Panc1 (cell line): ENCODE results near the gene NR2C1. TPM values are rescaled to one million over a fixed set of nuclear protein-coding genes. Genes with fewer than 3 reads are reported as not detected.

Experiments used
- ATAC-seq: fragments of 200-7000 bp; cut with Tn5 transposase; 2 replicates; pipeline ENCODE4 v1.9.1; 2020; ENCODE audit warnings: mild to moderate bottlenecking, moderate library complexity
- BruUV-seq: library from RNA; stranded (reverse); fragments of 400-500 nt; replicated peaks from 2 replicates; lab custom pipeline; 2021; lab: Mats Ljungman, UMichigan
- CTCF ChIA-PET: fragments of 300-600 bp; sonication (Branson Sonifier 250); formaldehyde crosslinking; loops from one replicate; lab custom pipeline; 2022; ENCODE audit warnings: antibody characterized with exemption; lab: Charles Lee
- POLR2A ChIA-PET: fragments of 300-600 bp; sonication (Branson Sonifier 250); formaldehyde crosslinking; loops from one replicate; lab custom pipeline; 2022; ENCODE audit warnings: antibody characterized with exemption; lab: Charles Lee
- DNase-seq: peaks from one replicate; pipeline ENCODE4 v3.0.0-alpha.2; 2010; ENCODE audit warnings: low read depth, low spot score
- H3K27ac ChIP-seq: 2 replicates; pipeline ENCODE4 v1.5.1; 2011; ENCODE audit warnings: mild to moderate bottlenecking, low read length, inconsistent platforms
- H3K27me3 ChIP-seq: fragments of 200-500 bp; sonication (Bioruptor generic); 2 replicates; pipeline ENCODE4 v1.6.0; 2014; ENCODE audit warnings: low read length, inconsistent platforms; ENCODE audit not compliant: control insufficient read depth, insufficient read depth
- H3K36me3 ChIP-seq: fragments of 200-500 bp; sonication (Bioruptor generic); 2 replicates; pipeline ENCODE4 v1.5.1; 2014; ENCODE audit warnings: inconsistent platforms, mild to moderate bottlenecking, low read length, moderate library complexity; ENCODE audit not compliant: control insufficient read depth, insufficient read depth
- H3K4me1 ChIP-seq: 2 replicates; pipeline ENCODE4 v1.5.1; 2011; ENCODE audit warnings: inconsistent platforms, mild to moderate bottlenecking, low read length, moderate library complexity; ENCODE audit not compliant: control insufficient read depth, insufficient read depth
- H3K4me3 ChIP-seq, 2 experiments: 2 replicates each; pipeline ENCODE4 v1.5.1; 2011 to 2012; ENCODE audit warnings: low read depth in 2 of 2, low read length in 2 of 2, mild to moderate bottlenecking in 2 of 2, inconsistent platforms in 1 of 2, moderate library complexity in 1 of 2
- H3K9me3 ChIP-seq: fragments of 200-500 bp; sonication (Bioruptor generic); 2 replicates; pipeline ENCODE4 v1.5.1; 2014; ENCODE audit warnings: low read depth, mild to moderate bottlenecking, inconsistent platforms, low read length, moderate library complexity; ENCODE audit not compliant: control insufficient read depth, insufficient read depth
- POLR2AphosphoS5 ChIP-seq: IDR thresholded peaks from 2 replicates; pipeline ENCODE4 v1.6.1; 2012; ENCODE audit warnings: mild to moderate bottlenecking, low read depth, low read length, moderate library complexity
- REST ChIP-seq, 2 experiments: IDR thresholded peaks; 2 replicates each; pipeline ENCODE4 v1.6.1; 2011 to 2012; ENCODE audit warnings: low read depth in 2 of 2, control low read depth in 1 of 2, low read length in 1 of 2, mild to moderate bottlenecking in 1 of 2, moderate library complexity in 1 of 2; ENCODE audit not compliant: insufficient read depth in 1 of 2
- SIN3A ChIP-seq: IDR thresholded peaks from 2 replicates; pipeline ENCODE4 v1.6.1; 2012; ENCODE audit warnings: low read depth, mild to moderate bottlenecking, low read length, moderate library complexity, borderline replicate concordance; ENCODE audit not compliant: insufficient read depth
- TCF7L2 ChIP-seq: IDR thresholded peaks from 2 replicates; pipeline ENCODE4 v1.6.1; 2011; ENCODE audit warnings: mild to moderate bottlenecking, low read depth, low read length, inconsistent platforms
- in situ Hi-C: cut with HindIII; loops from 2 replicates; pipeline ENCODE4 v1.10.0; 2016; ENCODE audit warnings: low sequenced_read_pairs, low pct_unique_long_range_greater_than_20kb
- intact Hi-C: fragments of 100-400 bp; cut with micrococcal nuclease; formaldehyde crosslinking; loops from one replicate; pipeline ENCODE4 v1.10.0; 2022; ENCODE audit not compliant: unreplicated experiment
- total RNA-seq: library from RNA; stranded (reverse); gene quantifications from one replicate; pipeline ENCODE4 v1.2.1, GENCODE V29; 2021; ENCODE audit not compliant: unreplicated experiment
- TF ChIP-seq, protein P1 (sequence below): fragments of 450-650 bp; IDR thresholded peaks from 2 replicates; pipeline ENCODE4 v1.5.1; 2017; ENCODE audit warnings: mild to moderate bottlenecking

NR2C1 gene
- total RNA-seq, 1 experiment from 2014 or later, result 84.6 TPM

GRCh38 chr12:95118138-95118787, 44.8 kb upstream of the NR2C1 start:
- Histone ChIP-seq H3K27me3 (no peaks in the 10 kb centered on the region), H3K9me3 (no peaks in the 10 kb centered on the region), H3K4me1 (peaks cover 20% of the 10 kb centered on the region), H3K4me3 (no peak overlapping the region), H3K27ac (no peak overlapping the region; the same call in 1 of the 2 replicates), H3K36me3 (no peaks in the 10 kb centered on the region)
- TF ChIP-seq POLR2AphosphoS5, result no peak
- no peak for TF ChIP-seq REST (IDR thresholded peaks at IDR 0.05; ENCODE audit: insufficient read depth in 1 of 2, low read depth in 2 of 2, low read length in 1 of 2)
- TF ChIP-seq SIN3A, result no peak
- no peak for TF ChIP-seq TCF7L2
- TF ChIP-seq, protein P1, sequence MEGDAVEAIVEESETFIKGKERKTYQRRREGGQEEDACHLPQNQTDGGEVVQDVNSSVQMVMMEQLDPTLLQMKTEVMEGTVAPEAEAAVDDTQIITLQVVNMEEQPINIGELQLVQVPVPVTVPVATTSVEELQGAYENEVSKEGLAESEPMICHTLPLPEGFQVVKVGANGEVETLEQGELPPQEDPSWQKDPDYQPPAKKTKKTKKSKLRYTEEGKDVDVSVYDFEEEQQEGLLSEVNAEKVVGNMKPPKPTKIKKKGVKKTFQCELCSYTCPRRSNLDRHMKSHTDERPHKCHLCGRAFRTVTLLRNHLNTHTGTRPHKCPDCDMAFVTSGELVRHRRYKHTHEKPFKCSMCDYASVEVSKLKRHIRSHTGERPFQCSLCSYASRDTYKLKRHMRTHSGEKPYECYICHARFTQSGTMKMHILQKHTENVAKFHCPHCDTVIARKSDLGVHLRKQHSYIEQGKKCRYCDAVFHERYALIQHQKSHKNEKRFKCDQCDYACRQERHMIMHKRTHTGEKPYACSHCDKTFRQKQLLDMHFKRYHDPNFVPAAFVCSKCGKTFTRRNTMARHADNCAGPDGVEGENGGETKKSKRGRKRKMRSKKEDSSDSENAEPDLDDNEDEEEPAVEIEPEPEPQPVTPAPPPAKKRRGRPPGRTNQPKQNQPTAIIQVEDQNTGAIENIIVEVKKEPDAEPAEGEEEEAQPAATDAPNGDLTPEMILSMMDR, result no peak
- DNase-seq, result no peak
- ATAC-seq, result peak; percentile 66
- intact Hi-C loops, result loop anchor here (2.0 to 10.0 kb wide), 2 partner anchors 99 to 417 kb away; partner anchors contain the start of genes FGD6 and VEZT
- no TSS peak for BruUV-seq
- POLR2A ChIA-PET, result no interaction called here
- CTCF ChIA-PET, result interaction anchor here (0.6 to 1.2 kb wide), 3 partner anchors 78 to 239 kb away, joined by 4 to 6 read pairs (median 4); partner anchors contain the start of gene VEZT
- in situ Hi-C loops, result loop anchor here (5.0 kb wide), 1 partner anchor 89 kb away; no protein-coding TSS in a partner anchor

GRCh38 chr12:95117178-95117599, 43.8 kb upstream of the NR2C1 start:
- TF ChIP-seq POLR2AphosphoS5 (no peak), SIN3A (no peak), REST (IDR thresholded peaks at IDR 0.05; ENCODE audit: insufficient read depth in 1 of 2, low read depth in 2 of 2, low read length in 1 of 2) (no peak)
- TF ChIP-seq, protein P1, result peak; percentile 74
- peak; percentile 88 for ATAC-seq
- CTCF ChIA-PET, result interaction anchor here (0.5 to 1.5 kb wide), 4 partner anchors 101 to 417 kb away, joined by 4 to 10 read pairs (median 6); partner anchors contain the start of gene VEZT
- in situ Hi-C loops, result loop anchor here (5.0 kb wide), 1 partner anchor 90 kb away; no protein-coding TSS in a partner anchor
- DNase-seq, result no peak
- Histone ChIP-seq H3K9me3 (no peaks in the 10 kb centered on the region), H3K4me1 (peaks cover 20% of the 10 kb centered on the region), H3K27me3 (no peaks in the 10 kb centered on the region), H3K4me3 (no peak overlapping the region), H3K27ac (peak overlapping the region; percentile 57), H3K36me3 (no peaks in the 10 kb centered on the region; the same call in 1 of the 2 replicates)
- no TSS peak for BruUV-seq
- POLR2A ChIA-PET, result interaction anchor here (0.5 kb wide), 1 partner anchor 205 kb away, joined by 3 read pairs; no protein-coding TSS in a partner anchor
- intact Hi-C loops, result loop anchor here (2.0 to 10.0 kb wide), 2 partner anchors 220 to 418 kb away; no protein-coding TSS in a partner anchor
